ENCODE results near the gene PLSCR4.

The PLSCR4 gene

GRCh38 chr3:146160321-146160963, 90.5 kb downstream of the PLSCR4 start:
- DNase-seq, result peak; percentile 40

GRCh38 chr3:146159616-146160320, 91.1 kb downstream of the PLSCR4 start:
- DNase-seq, result no peak

- no peak for DNase-seq
Observed at GRCh38 chr3:146159037-146159436, 91.9 kb downstream of the PLSCR4 start.

GRCh38 chr3:146157325-146158060, 93.4 kb downstream of the PLSCR4 start:
- no peak for DNase-seq

- DNase-seq, result peak; percentile 25
Observed at GRCh38 chr3:146156666-146157314, 94.1 kb downstream of the PLSCR4 start.

GRCh38 chr3:146156095-146156494, 94.8 kb downstream of the PLSCR4 start:
- no peak for DNase-seq

- peak; percentile 53 for DNase-seq
Observed at GRCh38 chr3:146154995-146155394, 95.9 kb downstream of the PLSCR4 start.

GRCh38 chr3:146154316-146154715, 96.6 kb downstream of the PLSCR4 start:
- no peak for DNase-seq

GRCh38 chr3:146153429-146153828, 97.5 kb downstream of the PLSCR4 start:
- no peak for DNase-seq

GRCh38 chr3:146152834-146153233, 98.1 kb downstream of the PLSCR4 start:
- DNase-seq, result no peak

GRCh38 chr3:146148468-146148931, 102.4 kb downstream of the PLSCR4 start:
- DNase-seq, result no peak

- no peak for DNase-seq
Observed at GRCh38 chr3:146145642-146146041, 105.3 kb downstream of the PLSCR4 start.

- no peak for DNase-seq
Observed at GRCh38 chr3:146142757-146143156, 108.1 kb downstream of the PLSCR4 start.

Measured in hematopoietic multipotent progenitor cell treated with erythropoietin and hydrocortisone succinate and interleukin-3 and kit ligand, for 8 days (in vitro differentiated cells).